ENCODE data around the gene PACSIN1. TPM values are rescaled to one million over a fixed set of nuclear protein-coding genes. Genes with fewer than 3 reads are reported as not detected.

PACSIN1 gene
- total RNA-seq, 4 donors from 2014 or later = 1.2 TPM; not detected in 2

GRCh38 chr6:34515473-34516387 is 49.9 kb downstream of the PACSIN1 start:
- no peaks in the 10 kb centered on the region for H3K9me3 ChIP-seq

GRCh38 chr6:34516391-34517324 is 50.8 kb downstream of the PACSIN1 start:
- H3K27ac ChIP-seq = no peak overlapping the region
- 98% methylated on average over 5 of the region's 22 CpGs; no CpG with 5 or more reads in 1 of the 2 donors for WGBS, 2 donors (ENCODE audit: low coverage in 1 of 2)
- H3K9me3 ChIP-seq = no peaks in the 10 kb centered on the region
- TF ChIP-seq POLR2A (IDR thresholded peaks at IDR 0.05) (no peak), EP300 (IDR thresholded peaks at IDR 0.05) (no peak), POLR2AphosphoS5 (IDR thresholded peaks at IDR 0.05) (no peak), CTCF (IDR thresholded peaks at IDR 0.05) (no peak)
- no peaks in the 10 kb centered on the region for H3K36me3 ChIP-seq
- no peak overlapping the region for H3K4me3 ChIP-seq
- H3K4me1 ChIP-seq = peaks cover 0 to 11% (median 0%) of the 10 kb centered on the region in 3 donors
- peaks cover 39% of the 10 kb centered on the region for H3K27me3 ChIP-seq
- no peak for ATAC-seq

More at GRCh38 chr6:34515473-34516387, 49.9 kb downstream of the PACSIN1 start:
- no peak overlapping the region for H3K4me3 ChIP-seq
- no CpG with 5 or more reads among the region's 13 CpGs for WGBS, 2 donors (ENCODE audit: low coverage in 1 of 2)
- peaks cover 42% of the 10 kb centered on the region for H3K27me3 ChIP-seq
- H3K4me1 ChIP-seq = peaks cover 0 to 11% (median 0%) of the 10 kb centered on the region in 3 donors
- H3K27ac ChIP-seq = no peak overlapping the region
- TF ChIP-seq CTCF (IDR thresholded peaks at IDR 0.05) = no peak
- TF ChIP-seq POLR2A (IDR thresholded peaks at IDR 0.05) = no peak
- TF ChIP-seq POLR2AphosphoS5 (IDR thresholded peaks at IDR 0.05) = no peak
- no peak for TF ChIP-seq EP300 (IDR thresholded peaks at IDR 0.05)
- no peaks in the 10 kb centered on the region for H3K36me3 ChIP-seq
- ATAC-seq = no peak

- TF ChIP-seq POLR2AphosphoS5 (IDR thresholded peaks at IDR 0.05) (no peak), POLR2A (IDR thresholded peaks at IDR 0.05) (no peak), CTCF (IDR thresholded peaks at IDR 0.05) (no peak), EP300 (IDR thresholded peaks at IDR 0.05) (no peak)
- ATAC-seq = no peak
- H3K4me3 ChIP-seq = no peak overlapping the region
These were observed 51.6 kb downstream of the PACSIN1 start for GRCh38 chr6:34517461-34517881.

GRCh38 chr6:34517966-34518365 is 52.1 kb downstream of the PACSIN1 start:
- H3K27me3 ChIP-seq = peaks cover 36% of the 10 kb centered on the region
- no peaks in the 10 kb centered on the region for H3K9me3 ChIP-seq
- no peak for ATAC-seq
- no peak overlapping the region for H3K27ac ChIP-seq
- no peaks in the 10 kb centered on the region for H3K36me3 ChIP-seq
- H3K4me3 ChIP-seq = no peak overlapping the region
- no CpG with 5 or more reads among the region's 8 CpGs for WGBS, 2 donors (ENCODE audit: low coverage in 1 of 2)
- peaks cover 0 to 11% (median 0%) of the 10 kb centered on the region in 3 donors for H3K4me1 ChIP-seq
- TF ChIP-seq POLR2AphosphoS5 (IDR thresholded peaks at IDR 0.05) (no peak), POLR2A (IDR thresholded peaks at IDR 0.05) (no peak), EP300 (IDR thresholded peaks at IDR 0.05) (no peak), CTCF (IDR thresholded peaks at IDR 0.05) (no peak)

More at GRCh38 chr6:34517461-34517881, 51.6 kb downstream of the PACSIN1 start:
- Histone ChIP-seq H3K36me3 (no peaks in the 10 kb centered on the region), H3K27ac (no peak overlapping the region), H3K4me1 (peaks cover 0 to 11% (median 0%) of the 10 kb centered on the region in 3 donors), H3K27me3 (peaks cover 36% of the 10 kb centered on the region), H3K9me3 (no peaks in the 10 kb centered on the region)
- WGBS, 2 donors (ENCODE audit: low coverage in 1 of 2) = 81 to 100% methylated on average over 1 to 4 of the region's 4 CpGs
